ENCODE data around the gene MAP2.
A peak's percentile ranks its signal among the peaks of the same experiment; 100 is the strongest.

MAP2 gene

DNA sequence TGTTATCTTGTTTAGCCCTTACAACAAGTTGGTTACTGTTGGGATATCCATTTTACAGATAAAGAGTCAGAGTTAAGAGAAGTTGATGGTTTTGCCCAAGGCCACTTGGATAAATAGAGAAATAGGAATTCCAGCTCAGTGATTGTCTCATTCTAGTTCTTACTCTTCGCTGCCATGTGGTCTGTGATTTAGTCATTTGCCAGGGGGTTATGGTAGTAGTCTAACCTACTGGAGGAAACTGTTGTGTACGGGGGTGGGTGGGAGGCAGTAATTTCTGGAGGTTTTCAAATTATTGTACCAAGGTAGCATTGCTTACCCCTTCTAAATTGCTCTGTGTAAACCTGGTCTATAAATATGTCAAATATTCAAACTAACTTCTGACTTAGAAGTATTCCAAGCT, 110.4 kb downstream of the MAP2 start:
- DNase-seq = no peak

DNA sequence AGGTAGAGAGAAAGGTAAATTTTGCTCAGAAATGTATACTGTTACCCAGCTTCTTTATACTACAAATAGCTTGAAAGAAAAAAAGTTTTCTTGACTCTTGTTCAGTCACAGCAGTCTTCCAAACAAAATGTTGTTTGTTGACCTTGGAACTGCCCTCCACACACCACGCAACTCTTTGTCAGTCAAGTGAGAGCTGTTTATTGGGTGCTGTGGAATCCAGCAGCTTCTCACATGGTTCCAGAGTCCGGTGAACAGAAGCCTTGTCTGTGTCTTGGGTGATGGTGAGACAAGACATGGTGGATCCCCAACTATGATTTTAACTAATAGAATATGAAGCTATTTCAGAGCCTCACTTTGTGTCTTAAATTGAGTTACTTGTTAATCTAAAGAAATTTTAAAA, 112.5 kb downstream of the MAP2 start:
- no peak for DNase-seq

DNA sequence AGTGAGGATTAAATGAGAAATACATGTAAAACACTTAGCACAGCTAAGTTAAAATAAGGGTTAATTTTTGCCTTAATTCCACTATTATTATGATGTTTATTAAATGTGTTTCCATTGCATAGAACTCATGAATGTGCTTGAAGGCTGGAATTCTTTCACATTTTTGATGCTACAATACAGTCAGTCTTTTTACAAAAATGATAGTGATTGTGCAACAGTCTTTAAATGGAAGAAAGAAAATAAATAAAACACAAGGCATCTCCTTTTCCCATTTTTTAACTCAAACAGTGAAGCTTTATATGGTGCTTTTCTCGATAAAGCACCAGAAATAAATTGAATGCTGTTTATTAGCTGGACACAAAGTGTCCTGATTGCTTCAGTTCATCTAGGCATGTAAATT, 123.9 kb downstream of the MAP2 start:
- no peak for DNase-seq

DNA sequence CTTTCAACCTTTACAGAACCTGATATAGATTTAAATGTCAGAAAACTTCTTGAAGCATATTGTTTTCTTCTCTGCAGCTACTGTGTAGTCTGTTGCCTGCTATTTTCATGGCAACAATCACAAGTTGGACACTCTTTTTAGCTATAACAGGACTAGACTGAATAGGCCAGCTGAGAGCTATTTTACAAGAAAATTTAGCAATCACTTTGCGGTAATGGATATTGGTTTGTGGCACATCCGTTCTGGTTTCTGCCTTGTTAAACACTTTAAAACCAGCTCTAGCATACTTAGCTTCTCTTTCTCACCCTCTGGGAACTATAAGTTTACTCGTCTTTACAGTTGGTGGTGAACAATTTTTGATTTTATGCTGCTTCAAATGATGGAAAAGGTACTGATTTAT, 125.7 kb downstream of the MAP2 start:
- DNase-seq = no peak

DNA sequence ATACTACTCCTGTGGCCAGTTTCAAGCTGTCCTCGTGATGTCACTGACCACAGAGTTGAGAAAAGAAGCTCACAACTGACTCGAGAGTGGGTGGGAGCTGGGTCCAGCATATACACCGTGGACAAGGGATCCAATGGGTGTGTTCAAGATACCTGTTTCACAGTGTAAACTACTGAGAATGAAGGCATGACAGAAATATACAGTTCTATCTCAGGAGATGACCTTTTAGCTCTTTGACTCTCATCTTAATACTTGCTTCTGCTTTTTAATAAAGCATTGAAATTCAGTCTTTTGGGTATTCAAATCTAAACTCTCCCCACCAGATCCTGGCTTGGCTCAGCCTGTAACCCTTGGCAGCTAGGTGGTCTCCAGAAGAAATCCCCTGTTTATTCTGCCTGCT, 130.1 kb downstream of the MAP2 start:
- DNase-seq = no peak

DNA sequence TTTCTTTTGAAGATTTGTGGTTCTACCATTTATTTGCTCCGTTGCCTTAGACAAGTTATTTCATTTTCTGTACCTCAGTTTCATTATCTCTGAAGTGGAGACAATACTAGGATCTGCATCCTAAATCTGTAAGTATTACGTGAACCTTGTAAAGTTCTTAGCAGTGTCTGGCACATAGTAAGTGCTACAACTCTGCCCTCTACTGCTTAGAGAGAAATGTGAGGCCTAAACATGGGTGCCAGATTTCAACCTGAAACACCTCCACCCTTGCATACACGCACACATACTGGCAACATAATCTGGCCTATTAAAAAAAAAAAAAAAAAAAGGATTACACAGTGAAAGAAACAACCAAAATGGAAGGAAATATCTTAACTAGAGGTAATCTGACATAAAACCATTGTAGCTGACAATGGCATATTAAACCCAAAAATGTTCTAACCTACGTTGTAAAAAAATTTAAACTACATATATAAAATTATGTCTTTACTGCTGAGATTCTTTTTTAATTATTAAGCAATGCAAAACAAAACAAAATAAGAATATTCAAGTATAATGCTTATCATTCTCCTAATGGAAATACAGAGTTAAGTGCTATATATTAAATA, 132.6 kb downstream of the MAP2 start:
- peak; percentile 48 for DNase-seq

DNA sequence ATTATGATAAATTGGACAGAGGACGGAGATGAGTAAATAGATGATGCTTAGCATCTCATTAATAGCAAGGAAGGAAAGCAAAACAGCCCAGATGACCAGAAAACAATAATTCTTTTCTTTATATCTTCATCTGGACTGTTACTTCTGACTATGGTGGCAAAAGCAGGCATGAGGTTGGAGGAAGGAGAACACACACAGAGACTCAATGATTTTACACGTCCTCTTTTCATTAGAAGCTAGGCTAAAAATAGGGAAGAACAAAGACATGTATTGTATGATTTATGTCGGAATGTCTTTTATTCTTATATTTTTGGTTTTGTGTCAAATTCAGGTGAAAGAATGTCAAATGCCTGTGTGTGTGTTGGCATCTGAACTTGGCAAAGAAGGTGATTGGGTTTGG, 137.1 kb downstream of the MAP2 start:
- no peak for DNase-seq

DNA sequence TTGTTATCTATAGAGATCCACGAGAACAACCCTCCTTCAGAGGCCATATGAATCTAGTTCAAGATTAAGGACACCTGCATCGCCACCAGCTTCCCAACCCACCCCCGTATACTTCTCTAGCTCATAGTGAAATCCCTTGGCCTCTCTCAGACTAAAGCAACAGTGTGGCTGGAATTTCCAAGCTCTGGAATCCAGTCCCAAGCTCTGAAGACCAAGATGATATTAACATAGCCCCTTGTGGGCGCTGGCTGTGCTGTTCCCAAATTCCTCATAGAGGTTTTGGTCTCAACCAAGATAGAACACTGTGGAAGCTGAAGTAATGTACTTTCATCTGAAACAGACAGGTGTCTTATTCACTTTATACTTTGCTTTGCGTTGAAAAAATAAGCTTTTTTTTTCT, 139.6 kb downstream of the MAP2 start:
- no peak for DNase-seq

DNA sequence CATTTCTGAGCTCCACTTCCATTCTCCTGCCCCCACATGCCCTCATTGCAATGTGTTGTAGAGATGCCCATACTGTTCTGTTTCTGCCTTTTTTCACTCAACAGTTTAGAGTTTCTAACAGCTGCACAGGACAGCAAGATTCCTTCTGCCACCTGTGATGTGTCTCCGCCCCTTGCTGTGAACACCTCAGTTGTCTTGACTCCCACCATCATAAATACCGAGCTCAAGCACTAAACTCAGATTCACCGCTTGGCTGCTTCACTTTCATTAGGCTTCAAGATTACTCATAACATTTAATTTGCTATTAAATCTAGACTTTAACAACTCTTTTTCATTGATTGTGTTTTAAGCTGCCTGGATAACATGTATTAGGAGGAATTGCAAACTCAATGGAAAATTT, 141.0 kb downstream of the MAP2 start:
- peak; percentile 22 for DNase-seq

DNA sequence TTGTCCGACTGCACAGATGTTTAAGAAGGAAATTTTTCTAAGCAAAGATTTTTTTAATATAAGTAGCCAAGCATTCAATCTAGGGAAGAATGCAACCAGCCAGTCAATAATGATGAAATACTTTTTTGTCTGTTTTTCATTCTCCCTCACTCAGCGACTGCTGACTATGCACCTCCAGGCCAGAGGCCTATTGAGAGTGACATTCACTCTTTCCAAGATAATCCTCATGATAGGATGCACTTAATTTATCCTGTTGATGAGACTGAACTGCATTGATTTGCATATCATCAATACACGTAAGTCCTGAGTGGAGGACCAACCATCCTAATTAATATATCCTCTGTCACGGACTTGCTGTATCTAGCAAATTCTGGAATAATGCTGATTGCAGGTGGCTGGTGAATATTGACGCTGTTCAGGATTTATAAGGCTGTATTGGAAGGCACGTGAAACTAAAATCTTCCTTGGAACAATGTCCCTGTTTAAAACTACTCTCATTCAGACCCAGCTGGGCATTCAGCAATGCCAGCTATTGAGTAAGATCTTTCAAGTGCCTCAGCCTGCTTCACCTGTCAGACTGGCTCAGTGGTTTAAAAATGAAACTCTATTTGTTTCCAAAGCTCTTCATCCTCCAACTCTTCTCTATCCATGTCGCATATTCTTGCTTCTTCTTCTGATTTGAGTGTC, 142.2 kb downstream of the MAP2 start:
- DNase-seq = no peak

DNA sequence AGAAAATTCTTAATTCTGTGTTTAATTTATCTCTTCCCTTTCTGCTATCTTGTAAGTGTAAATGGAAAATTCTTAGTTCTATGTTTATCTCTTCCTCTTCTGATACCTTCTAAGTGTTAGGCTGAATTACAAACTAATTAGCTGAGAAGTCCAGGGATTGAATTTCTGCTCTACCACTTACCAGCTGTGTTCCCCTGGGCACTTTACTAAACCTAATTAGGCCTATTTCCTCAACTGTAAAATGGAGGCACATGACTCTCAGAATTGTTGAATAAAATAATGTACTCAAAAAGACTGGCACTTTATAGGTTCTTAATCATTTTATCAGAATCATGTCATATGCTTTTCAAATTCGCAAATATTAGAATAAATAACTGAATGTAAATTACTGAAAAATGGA, 146.3 kb downstream of the MAP2 start:
- peak; percentile 51 for DNase-seq

DNA sequence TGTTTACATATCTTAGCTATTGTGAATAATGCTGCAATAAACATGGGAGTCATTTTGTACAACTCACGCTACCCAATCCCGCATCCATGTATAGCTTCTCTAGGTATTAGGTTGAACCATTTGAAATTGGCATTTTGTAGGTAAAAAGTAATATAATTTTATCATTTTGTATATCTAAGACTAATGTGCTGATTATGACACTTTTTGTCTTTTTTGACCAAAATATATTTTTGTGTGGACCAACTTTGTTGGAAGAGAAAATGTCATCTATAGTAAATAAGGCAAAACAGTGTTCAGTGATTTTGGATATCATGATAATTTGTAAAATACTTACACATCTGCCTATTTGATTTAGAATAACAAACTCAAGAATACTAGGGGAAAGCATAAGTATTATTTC, 150.7 kb downstream of the MAP2 start:
- no peak for DNase-seq

DNA sequence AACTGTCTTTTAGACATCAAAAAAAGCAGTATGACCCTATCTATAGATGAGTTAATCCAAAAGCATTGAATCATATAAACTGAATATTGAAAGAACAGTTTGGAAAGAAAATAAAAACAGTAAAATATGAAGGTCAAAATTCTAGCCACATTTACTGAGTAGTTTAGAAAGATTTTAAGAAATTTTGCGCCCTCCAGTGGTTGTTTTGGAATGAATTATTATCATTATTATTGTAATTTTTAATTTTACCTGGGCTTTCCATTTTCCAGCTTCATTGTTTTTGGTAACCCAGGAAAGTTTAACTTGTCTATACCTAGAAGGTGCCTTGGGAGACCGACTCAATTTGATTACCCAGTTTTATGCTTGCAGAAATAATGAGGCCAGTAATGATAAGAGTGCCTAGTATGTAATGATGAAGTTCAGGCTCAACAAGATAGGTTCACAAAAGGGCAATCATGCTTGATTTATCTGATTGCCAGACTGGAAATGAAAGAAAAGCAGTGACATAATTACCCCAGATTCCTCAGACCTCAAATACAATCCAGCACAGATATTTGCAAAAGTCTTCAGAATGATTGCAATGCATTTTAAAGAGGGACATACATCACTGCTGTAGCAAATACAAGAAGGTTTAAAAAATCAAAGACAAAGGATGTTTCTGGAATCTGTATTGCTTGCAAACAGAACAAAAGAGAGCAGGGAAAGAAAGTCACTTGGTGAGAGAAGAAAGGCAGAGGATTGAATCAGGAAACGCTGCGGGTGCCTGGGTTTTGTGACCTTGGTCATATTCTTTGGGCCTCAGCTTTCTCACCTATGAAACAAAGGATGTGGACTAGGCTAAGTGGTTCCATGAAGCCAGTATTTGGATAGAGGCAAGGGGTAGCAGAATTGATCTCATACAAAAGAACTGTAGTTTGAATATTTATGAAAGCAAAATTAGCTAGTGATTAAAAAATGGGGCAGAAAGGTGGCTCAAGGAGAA, 153.8 kb downstream of the MAP2 start:
- DNase-seq = no peak

DNA sequence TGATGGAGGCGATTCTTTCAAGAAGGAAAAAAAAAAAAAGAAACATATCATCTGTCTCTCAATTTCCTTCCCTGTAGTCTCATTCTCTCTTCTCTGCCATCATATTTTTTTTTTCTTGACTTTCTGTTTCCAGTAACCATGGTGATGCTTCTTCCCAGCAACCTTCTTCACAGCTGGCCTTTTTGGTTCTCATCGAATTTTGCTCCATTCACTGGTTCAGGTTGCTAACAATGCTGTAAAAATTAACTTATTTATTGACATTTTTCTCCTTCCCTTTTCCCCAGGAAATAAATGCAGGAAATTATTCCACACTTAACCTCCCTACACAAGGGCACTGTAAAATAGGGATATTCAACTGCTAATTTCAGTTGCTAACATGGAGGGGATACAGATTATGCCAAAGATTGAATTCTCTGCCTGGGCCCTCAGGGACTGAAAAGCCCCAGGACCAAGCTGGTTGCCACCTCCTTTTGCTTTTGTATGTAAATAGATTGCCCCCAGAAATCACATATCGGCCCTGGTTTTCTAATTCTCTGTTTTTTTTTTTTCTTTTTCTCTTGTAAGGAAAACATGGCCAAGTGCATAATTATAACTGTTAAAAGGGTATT, 154.7 kb downstream of the MAP2 start:
- peak; percentile 28 for DNase-seq

DNA sequence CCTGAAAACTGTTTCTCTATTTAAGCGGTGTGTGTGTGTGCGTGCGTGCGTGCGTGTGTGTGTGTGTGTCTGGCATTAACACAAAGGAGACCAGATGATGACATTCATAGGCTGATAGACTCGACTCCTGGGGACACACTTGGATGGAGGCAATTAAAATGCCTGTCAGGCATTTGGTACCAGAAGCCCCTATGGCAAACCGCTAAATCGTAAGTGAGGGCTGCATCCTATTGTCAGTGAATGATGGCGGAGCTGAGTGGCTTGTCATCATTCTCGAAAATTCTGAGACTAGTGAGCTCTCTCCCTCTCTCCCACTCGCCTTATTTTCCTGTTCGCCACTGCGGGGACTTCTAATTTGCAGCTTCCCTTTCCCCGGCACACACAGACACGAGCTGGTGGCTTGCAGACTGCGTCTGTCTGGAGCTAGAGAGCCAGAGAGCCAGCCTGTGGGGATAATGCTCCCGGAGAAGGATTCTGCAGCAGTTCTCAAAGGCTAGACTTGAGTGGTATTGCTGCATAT, 155.4 kb downstream of the MAP2 start:
- DNase-seq = peak; percentile 65

DNA sequence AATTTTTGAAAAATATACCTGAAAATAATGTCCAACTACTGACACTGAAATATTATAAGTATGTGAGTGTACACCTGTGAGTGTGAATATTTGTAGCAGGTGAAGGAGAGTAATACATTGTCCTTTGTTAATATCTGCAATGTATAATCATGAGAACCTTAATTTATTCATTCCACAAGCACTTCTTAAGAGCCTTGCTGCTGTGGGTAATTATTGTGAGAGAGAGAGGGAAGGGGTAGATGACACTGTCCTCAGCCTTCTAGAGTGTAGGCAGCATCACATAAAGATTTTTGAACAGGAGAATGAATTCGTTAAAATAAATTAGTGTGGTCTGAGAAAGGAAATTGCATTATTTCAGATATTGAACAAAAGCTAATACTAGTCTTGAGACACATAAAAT, 157.2 kb downstream of the MAP2 start:
- DNase-seq = no peak

DNA sequence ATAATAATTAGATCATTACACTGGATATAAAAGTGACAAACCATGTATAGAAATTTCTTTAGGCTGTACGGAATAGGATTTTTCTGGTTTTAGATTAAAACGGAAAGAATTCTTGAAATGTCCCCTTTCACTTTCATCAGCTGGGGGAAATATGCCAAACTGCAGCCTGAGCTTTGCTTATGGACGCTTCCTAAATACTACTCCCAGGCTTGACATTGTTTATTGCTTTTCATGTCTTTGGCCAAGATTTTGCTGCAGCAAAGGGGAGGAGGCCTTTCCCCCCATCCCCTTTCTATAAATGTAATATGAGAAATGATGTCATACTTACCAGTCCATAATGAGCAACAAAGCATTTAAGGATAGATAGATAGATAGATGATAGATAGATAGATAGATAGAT, 158.4 kb downstream of the MAP2 start:
- DNase-seq = no peak

DNA sequence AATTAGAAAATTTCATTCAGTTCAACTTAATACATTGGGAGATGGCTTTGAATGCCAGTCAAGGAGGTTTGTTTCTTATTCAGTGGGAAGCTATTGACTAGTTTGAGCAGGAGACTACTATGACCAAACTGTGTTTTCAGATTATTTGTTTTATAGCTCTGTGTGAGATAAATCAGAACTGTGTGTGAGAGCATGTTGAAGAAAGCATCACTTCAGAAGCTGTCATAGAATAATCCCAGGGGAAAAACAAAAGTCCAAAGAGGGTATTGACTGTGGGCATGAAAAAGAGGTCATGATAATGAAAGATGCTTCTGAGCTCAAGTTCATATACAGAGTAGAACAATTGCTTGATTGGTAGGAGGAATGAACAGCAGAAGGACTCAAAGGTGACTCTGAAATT, 160.6 kb downstream of the MAP2 start:
- no peak for DNase-seq

DNA sequence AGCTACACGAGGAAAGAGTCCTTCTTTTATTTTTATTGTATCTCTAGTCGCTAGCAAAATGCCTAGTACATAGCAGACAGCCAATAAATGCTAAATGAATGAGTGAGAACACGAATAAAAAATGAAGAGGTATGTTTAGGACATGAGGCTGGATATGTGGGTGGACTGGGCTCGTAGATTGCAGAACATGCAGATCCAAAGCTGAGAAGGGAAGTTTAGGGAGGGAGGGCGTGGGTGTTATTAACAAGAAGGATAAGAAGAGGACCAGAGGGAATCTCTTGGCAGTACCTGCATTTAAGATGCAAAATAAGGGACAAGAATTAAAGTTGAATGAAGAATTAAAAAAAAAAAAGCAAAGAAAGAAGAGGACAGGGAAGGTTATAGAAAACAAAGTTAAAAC, 161.1 kb downstream of the MAP2 start:
- no peak for DNase-seq

DNA sequence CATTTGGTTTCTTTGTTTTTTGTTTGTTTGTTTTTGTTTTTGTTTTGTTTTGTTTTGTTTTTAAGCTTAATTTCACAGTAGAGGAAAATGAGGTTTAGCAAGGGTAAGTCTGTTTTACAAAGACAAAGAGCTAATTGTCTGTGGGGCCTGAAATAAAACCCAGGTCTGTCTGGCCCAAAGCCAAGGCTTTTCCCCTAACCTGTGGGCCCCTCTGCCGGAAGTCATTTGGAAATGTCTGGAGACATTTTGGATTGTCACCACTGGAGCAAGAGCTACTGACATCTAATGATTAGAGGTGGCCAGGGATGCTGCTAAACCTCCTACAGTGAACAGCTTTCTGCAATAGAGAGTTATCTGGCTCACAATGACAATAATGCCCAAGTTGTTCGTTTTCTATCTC, 167.2 kb downstream of the MAP2 start:
- DNase-seq = no peak

DNA sequence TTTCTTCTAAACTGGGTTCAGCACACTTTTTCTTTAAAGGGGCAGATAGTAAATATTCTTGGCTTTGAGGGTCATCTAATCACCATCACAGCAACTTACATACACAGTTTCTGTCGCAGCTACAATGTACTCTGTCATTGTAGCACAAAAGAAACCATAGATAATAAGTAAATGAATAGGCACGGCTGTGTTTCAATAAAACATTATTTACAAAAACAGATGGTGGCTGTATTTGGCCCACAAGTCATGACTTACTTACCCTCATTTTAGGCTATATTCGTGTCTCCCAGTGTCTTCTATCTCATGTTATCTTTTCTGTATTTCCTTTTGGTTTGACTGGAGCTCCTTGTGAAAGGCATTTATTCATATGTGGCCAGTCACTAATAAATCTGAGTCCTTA, 168.3 kb downstream of the MAP2 start:
- DNase-seq = no peak

DNA sequence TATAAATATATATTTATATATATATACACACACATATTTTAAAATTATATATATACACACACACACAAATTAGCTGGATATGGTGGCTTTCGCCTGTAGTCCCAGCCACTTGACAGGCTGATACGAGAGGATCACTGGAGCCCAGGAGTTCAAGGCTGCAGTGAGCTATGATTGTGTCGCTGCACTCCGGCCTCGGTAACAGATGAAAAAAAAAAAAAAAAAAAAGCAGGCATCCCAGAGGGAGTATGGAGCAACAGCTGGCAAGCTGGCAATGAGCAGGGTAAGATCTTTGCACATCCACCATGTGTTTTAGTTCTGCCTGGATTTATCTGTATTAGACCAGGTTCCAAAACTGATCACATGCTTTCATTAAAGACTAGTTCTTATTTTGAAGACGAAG, 170.1 kb downstream of the MAP2 start:
- peak; percentile 80 for DNase-seq

DNA sequence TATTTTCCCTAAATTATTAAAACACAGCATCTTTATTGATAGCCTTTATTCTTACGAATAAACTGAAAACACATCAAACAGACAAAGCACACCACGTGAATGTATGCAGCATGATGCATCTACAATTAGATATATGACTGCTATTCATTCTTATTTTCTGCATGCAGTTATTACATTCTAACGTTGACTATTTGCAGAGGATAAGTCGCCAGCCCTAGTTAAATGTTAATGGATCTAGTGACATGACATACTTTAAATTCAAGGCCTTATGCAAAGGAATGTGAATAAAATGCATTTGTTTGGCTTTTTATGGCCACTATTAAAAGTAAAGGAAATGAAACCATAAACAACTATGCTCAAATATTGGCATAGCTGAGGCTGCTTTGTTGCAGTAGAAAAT, 172.4 kb downstream of the MAP2 start:
- DNase-seq = no peak
